H1 (cell line): ENCODE data around the gene ORAI1. TPM values are rescaled to one million over a fixed set of nuclear protein-coding genes. Genes with fewer than 3 reads are reported as not detected.

Source experiments
- CTCF ChIA-PET: fragments of 300-600 bp; sonication (Branson Sonifier 250); formaldehyde crosslinking; loops from one replicate; lab custom pipeline; 2021; ENCODE audit not compliant: partially characterized antibody; lab: Charles Lee
- POLR2A ChIA-PET: fragments of 300-600 bp; sonication (Branson Sonifier 250); formaldehyde crosslinking; loops from one replicate; lab custom pipeline; 2021; ENCODE audit warnings: inconsistent platforms; ENCODE audit not compliant: partially characterized antibody; lab: Charles Lee
- DNase-seq, 2 experiments: peaks; one replicate each; pipeline versions ENCODE4 v3.0.0 to v3.0.0-alpha.2; 2010 to 2022; ENCODE audit warnings: low spot score in 2 of 2, low read depth in 1 of 2, mixed read lengths in 1 of 2
- FAIRE-seq: peaks from 2 replicates; lab custom pipeline; 2011; peaks lifted over from hg19 to GRCh38; lab: Jason Lieb, UNC
- H2AFZ ChIP-seq: 2 replicates; pipeline ENCODE4 v1.8.1; 2012; ENCODE audit warnings: low read length, inconsistent platforms
- H2AK5ac ChIP-seq: 2 replicates; pipeline ENCODE4 v1.6.1; 2013; ENCODE audit warnings: low read depth, low read length
- H2BK120ac ChIP-seq: replicated peaks from 2 replicates; pipeline ENCODE3; 2013; ENCODE audit warnings: low read depth, low read length, inconsistent platforms
- H2BK12ac ChIP-seq: 2 replicates; pipeline ENCODE4 v1.6.1; 2013; ENCODE audit warnings: low read depth, low read length
- H2BK15ac ChIP-seq: 2 replicates; pipeline ENCODE4 v1.6.1; 2013; ENCODE audit warnings: low read length
- H2BK20ac ChIP-seq: 2 replicates; pipeline ENCODE4 v1.6.1; 2013; ENCODE audit warnings: low read length
- H2BK5ac ChIP-seq: 2 replicates; pipeline ENCODE4 v1.6.1; 2013; ENCODE audit warnings: low read depth, low read length
- H3K14ac ChIP-seq: 2 replicates; pipeline ENCODE4 v1.6.1; 2013; ENCODE audit warnings: inconsistent platforms; ENCODE audit not compliant: insufficient read length
- H3K18ac ChIP-seq: 2 replicates; pipeline ENCODE4 v1.6.1; 2013; ENCODE audit warnings: low read length; ENCODE audit errors: extremely low read depth
- H3K23ac ChIP-seq: 2 replicates; pipeline ENCODE4 v1.6.1; 2013; ENCODE audit warnings: inconsistent platforms; ENCODE audit not compliant: insufficient read length
- H3K23me2 ChIP-seq: 2 replicates; pipeline ENCODE4 v1.6.1; 2013; ENCODE audit warnings: low read depth, low read length
- H3K27ac ChIP-seq: 2 replicates; pipeline ENCODE4 v1.6.1; 2011; ENCODE audit warnings: low read depth, low read length, inconsistent platforms
- H3K27me3 ChIP-seq, 4 experiments: replicated peaks in 1 of 4; 1 replicate in 1 of 4; 2 replicates in 3 of 4; pipeline versions ENCODE4 v1.6.1 to v1.8.1; 2011 to 2013; ENCODE audit warnings: low read length in 3 of 4, mild to moderate bottlenecking in 3 of 4, inconsistent platforms in 2 of 4, mixed read lengths in 2 of 4, moderate library complexity in 1 of 4; ENCODE audit not compliant: control insufficient read depth in 3 of 4, insufficient read depth in 3 of 4; ENCODE audit errors: extremely low read depth in 1 of 4
- H3K36me3 ChIP-seq, 4 experiments: 2 replicates each; pipeline versions ENCODE4 v1.6.1 to v1.8.1; 2011 to 2013; ENCODE audit warnings: mild to moderate bottlenecking in 4 of 4, low read length in 3 of 4, moderate library complexity in 2 of 4, control low read depth in 1 of 4, inconsistent platforms in 1 of 4; ENCODE audit not compliant: insufficient read depth in 4 of 4, control insufficient read depth in 2 of 4
- H3K4ac ChIP-seq: replicated peaks from 2 replicates; pipeline ENCODE3; 2013; ENCODE audit warnings: low read length, low read depth, mixed read lengths, inconsistent platforms; ENCODE audit not compliant: insufficient read length
- H3K4me1 ChIP-seq, 4 experiments: replicated peaks in 1 of 4; 1 replicate in 1 of 4; 2 replicates in 3 of 4; pipeline versions ENCODE4 v1.6.1 to v1.8.1; 2011 to 2013; ENCODE audit warnings: low read length in 3 of 4, inconsistent platforms in 2 of 4, mixed read lengths in 1 of 4; ENCODE audit not compliant: insufficient read depth in 4 of 4, control insufficient read depth in 3 of 4
- H3K4me2 ChIP-seq, 2 experiments: 2 replicates each; pipeline versions ENCODE4 v1.6.1 to v1.8.1; 2011 to 2013; ENCODE audit warnings: low read depth in 2 of 2, low read length in 2 of 2, control low read depth in 1 of 2, inconsistent platforms in 1 of 2, mild to moderate bottlenecking in 1 of 2; ENCODE audit not compliant: insufficient read depth in 1 of 2
- H3K4me3 ChIP-seq, 4 experiments: fragments of 200-600, 300-600 bp in 1 of 4; sonication (generic), shearing (Covaris generic), sonication (Bioruptor Twin) in 1 of 4; 2 replicates each; pipeline versions ENCODE4 v1.5.1 to v1.8.1; 2011 to 2016; ENCODE audit warnings: low read length in 4 of 4, low read depth in 3 of 4, control low read depth in 2 of 4, inconsistent platforms in 2 of 4, mild to moderate bottlenecking in 2 of 4, mixed read lengths in 1 of 4, moderate library complexity in 1 of 4; ENCODE audit not compliant: insufficient read depth in 2 of 4; ENCODE audit errors: extremely low read depth in 1 of 4
- H3K56ac ChIP-seq: replicated peaks from 2 replicates; pipeline ENCODE3; 2013; ENCODE audit warnings: low read depth, mild to moderate bottlenecking, mixed read lengths, low read length, inconsistent platforms; ENCODE audit not compliant: insufficient read length
- H3K79me1 ChIP-seq: 2 replicates; pipeline ENCODE4 v1.6.1; 2013; ENCODE audit warnings: low read depth, low read length, control low read depth
- H3K79me2 ChIP-seq, 2 experiments: 2 replicates each; pipeline versions ENCODE4 v1.6.1 to v1.8.1; 2012 to 2013; ENCODE audit warnings: low read length in 2 of 2, mild to moderate bottlenecking in 2 of 2, inconsistent platforms in 1 of 2; ENCODE audit not compliant: insufficient read depth in 2 of 2, control insufficient read depth in 1 of 2
- H3K9ac ChIP-seq, 4 experiments: replicated peaks in 1 of 4; 1 replicate in 1 of 4; 2 replicates in 3 of 4; pipeline versions ENCODE4 v1.6.1 to v1.8.1; 2011 to 2013; ENCODE audit warnings: low read depth in 3 of 4, low read length in 3 of 4, control low read depth in 2 of 4, mild to moderate bottlenecking in 2 of 4, moderate library complexity in 2 of 4, inconsistent platforms in 1 of 4; ENCODE audit errors: extremely low read depth in 1 of 4
- H3K9me3 ChIP-seq, 2 experiments: 2 replicates each; pipeline versions ENCODE4 v1.6.1 to v1.8.1; 2012 to 2013; ENCODE audit warnings: mild to moderate bottlenecking in 2 of 2, moderate library complexity in 2 of 2, control low read depth in 1 of 2, inconsistent platforms in 1 of 2, low read depth in 1 of 2, low read length in 1 of 2, mixed read lengths in 1 of 2; ENCODE audit not compliant: insufficient read depth in 2 of 2
- H4K20me1 ChIP-seq, 2 experiments: replicated peaks in 1 of 2; 2 replicates each; pipeline versions ENCODE3 to v1.8.1; 2011 to 2013; ENCODE audit warnings: inconsistent platforms in 2 of 2, low read length in 2 of 2, mild to moderate bottlenecking in 1 of 2; ENCODE audit not compliant: insufficient read depth in 2 of 2, control insufficient read depth in 1 of 2
- H4K5ac ChIP-seq: 2 replicates; pipeline ENCODE4 v1.6.1; 2013; ENCODE audit warnings: low read length, low read depth, mixed read lengths, inconsistent platforms; ENCODE audit not compliant: insufficient read length
- H4K8ac ChIP-seq: 2 replicates; pipeline ENCODE4 v1.8.0; 2013; ENCODE audit warnings: mild to moderate bottlenecking, moderate library complexity, low read length, inconsistent platforms; ENCODE audit not compliant: insufficient read depth; ENCODE audit errors: extremely low read depth
- H4K91ac ChIP-seq: replicated peaks from 2 replicates; pipeline ENCODE3; 2013; ENCODE audit warnings: low read length, mixed read lengths, inconsistent platforms; ENCODE audit not compliant: insufficient read length
- CBX5 ChIP-seq: fragments of 300-800, 300-1000 bp; sonication (generic); IDR thresholded peaks from 2 replicates; pipeline ENCODE4 v1.7.1; 2016; ENCODE audit warnings: antibody characterized with exemption, low read length, low read depth
- CHD1 ChIP-seq: IDR thresholded peaks from 2 replicates; pipeline ENCODE4 v1.6.1; 2012; ENCODE audit warnings: low read depth, low read length, improper control_type of control experiment
- GTF2F1 ChIP-seq: IDR thresholded peaks from 2 replicates; pipeline ENCODE4 v1.6.1; 2012; ENCODE audit warnings: low read depth, low read length, improper control_type of control experiment, borderline replicate concordance
- JUND ChIP-seq: IDR thresholded peaks from 2 replicates; pipeline ENCODE4 v1.6.1; 2011; ENCODE audit warnings: mild to moderate bottlenecking, improper control_type of control experiment, low read length
- NRF1 ChIP-seq: IDR thresholded peaks from 2 replicates; pipeline ENCODE4 v1.6.1; 2011; ENCODE audit warnings: mild to moderate bottlenecking, low read depth, low read length, improper control_type of control experiment
- RNF2 ChIP-seq: fragments of 200-900, 300-1000 bp; sonication (generic); IDR thresholded peaks from 2 replicates; pipeline ENCODE4 v1.7.1; 2016; ENCODE audit warnings: borderline replicate concordance, low read depth, mild to moderate bottlenecking, antibody characterized with exemption, low read length; ENCODE audit not compliant: poor library complexity, severe bottlenecking; ENCODE audit errors: missing control alignments
- SUZ12 ChIP-seq: fragments of 200-600 bp; sonication (generic); IDR thresholded peaks from 2 replicates; pipeline ENCODE4 v1.6.1; 2012; ENCODE audit warnings: mild to moderate bottlenecking, inconsistent platforms, low read length, moderate library complexity, mixed read lengths
- WGBS, 2 experiments: shearing (Covaris generic) in 1 of 2; methylation state at CpG; one replicate each; pipeline versions ENCODE4 v1.1.6 to v1.1.7; 2013 to 2015; ENCODE audit warnings: low lambda C conversion rate in 2 of 2, mixed read lengths in 2 of 2, inconsistent platforms in 1 of 2, low coverage in 1 of 2, missing lambda C conversion rate in 1 of 2; ENCODE audit not compliant: insufficient replicate concordance in 2 of 2, insufficient coverage in 1 of 2, insufficient read length in 1 of 2; ENCODE audit errors: extremely low coverage in 1 of 2, missing lambda C conversion rate in 1 of 2; 5-methylcytosine and 5-hydroxymethylcytosine counted together
- polyA plus RNA-seq, 7 experiments: library from polyadenylated mRNA; depleted of rRNA in 3 of 7; stranded (reverse) in 5 of 7; unstranded in 2 of 7; fragments of >200 nt in 5 of 7; fragments of 200-250 nt in 2 of 7; gene quantifications; 1 replicate in 5 of 7; 2 replicates in 1 of 7; 4 replicates in 1 of 7; pipeline versions ENCODE4 v1.2.1 to v1.2.3, GENCODE V29; 2011 to 2013; ENCODE audit warnings: missing spikeins in 2 of 7, mixed read lengths in 2 of 7
- total RNA-seq: library from RNA; stranded (reverse); fragmentation: NEBNext Ultra II Directional; extraction: Animal tissue kit (Norgen Biotek cat#: 25700); gene quantifications from 2 replicates; pipeline ENCODE4 v1.2.1, GENCODE V29; 2021
- TF ChIP-seq, protein P1 (sequence below), 3 experiments: IDR thresholded peaks; 1 replicate in 2 of 3; 2 replicates in 1 of 3; pipeline versions ENCODE4 v1.5.1 to v1.6.1; 2011; ENCODE audit warnings: low read length in 3 of 3, mild to moderate bottlenecking in 3 of 3, inconsistent platforms in 2 of 3, low read depth in 1 of 3, moderate library complexity in 1 of 3; ENCODE audit not compliant: insufficient read depth in 1 of 3; ENCODE audit errors: control extremely low read depth in 1 of 3

ORAI1 gene
- total and polyA plus RNA-seq, 2 of the 8 experiments (the other 6 are each of a cell fraction or from before 2014, with no cell fraction given) = 29.9 to 71.5 TPM

- WGBS, 2 experiments = 91% methylated on average over 11 of the region's 11 CpGs; no CpG with 5 or more reads in 1 of the 2 experiments
- Histone ChIP-seq H3K23ac (no peak overlapping the region), H3K56ac (no peak overlapping the region), H3K18ac (no peak overlapping the region), H3K23me2 (no peaks in the 10 kb centered on the region), H2AK5ac (no peak overlapping the region), H3K4me1 (peaks cover 0 to 5% (median 2%) of the 10 kb centered on the region in 4 experiments; a peak in 3 of 7 replicates), H4K20me1 (no peaks in the 10 kb centered on the region), H3K4ac (no peak overlapping the region), H2BK12ac (no peak overlapping the region), H3K9ac (no peak overlapping the region), H3K9me3 (no peaks in the 10 kb centered on the region), H3K79me1 (no peaks in the 10 kb centered on the region), H2BK5ac (no peak overlapping the region), H3K36me3 (peaks cover 0 to 3% (median 0%) of the 10 kb centered on the region in 4 experiments; a peak in 1 of 8 replicates), H3K4me3 (no peak overlapping the region), H4K5ac (no peak overlapping the region), H2BK120ac (no peak overlapping the region), H2BK15ac (no peak overlapping the region), H2BK20ac (no peak overlapping the region), H2AFZ (no peak overlapping the region), H3K4me2 (no peak overlapping the region), H3K27me3 (no peaks in the 10 kb centered on the region), H3K14ac (no peak overlapping the region), H4K8ac (no peak overlapping the region), H3K27ac (no peak overlapping the region), H3K79me2 (no peaks in the 10 kb centered on the region), H4K91ac (no peak overlapping the region)
- ChIA-PET POLR2A (interaction anchor here (0.7 to 3.1 kb wide), 6 partner anchors 8 to 70 kb away, joined by 3 to 9 read pairs (median 4); partner anchors contain the start of gene ORAI1), CTCF (interaction anchor here (1.1 to 3.4 kb wide), 4 partner anchors 11 to 96 kb away, joined by 4 to 14 read pairs (median 6); no protein-coding TSS in a partner anchor)
- DNase-seq (no peak), FAIRE-seq (no peak)
- TF ChIP-seq GTF2F1 (no peak), SUZ12 (no peak), NRF1 (no peak), RNF2 (no peak), CHD1 (no peak), JUND (no peak), CBX5 (no peak)
- TF ChIP-seq, protein P1, sequence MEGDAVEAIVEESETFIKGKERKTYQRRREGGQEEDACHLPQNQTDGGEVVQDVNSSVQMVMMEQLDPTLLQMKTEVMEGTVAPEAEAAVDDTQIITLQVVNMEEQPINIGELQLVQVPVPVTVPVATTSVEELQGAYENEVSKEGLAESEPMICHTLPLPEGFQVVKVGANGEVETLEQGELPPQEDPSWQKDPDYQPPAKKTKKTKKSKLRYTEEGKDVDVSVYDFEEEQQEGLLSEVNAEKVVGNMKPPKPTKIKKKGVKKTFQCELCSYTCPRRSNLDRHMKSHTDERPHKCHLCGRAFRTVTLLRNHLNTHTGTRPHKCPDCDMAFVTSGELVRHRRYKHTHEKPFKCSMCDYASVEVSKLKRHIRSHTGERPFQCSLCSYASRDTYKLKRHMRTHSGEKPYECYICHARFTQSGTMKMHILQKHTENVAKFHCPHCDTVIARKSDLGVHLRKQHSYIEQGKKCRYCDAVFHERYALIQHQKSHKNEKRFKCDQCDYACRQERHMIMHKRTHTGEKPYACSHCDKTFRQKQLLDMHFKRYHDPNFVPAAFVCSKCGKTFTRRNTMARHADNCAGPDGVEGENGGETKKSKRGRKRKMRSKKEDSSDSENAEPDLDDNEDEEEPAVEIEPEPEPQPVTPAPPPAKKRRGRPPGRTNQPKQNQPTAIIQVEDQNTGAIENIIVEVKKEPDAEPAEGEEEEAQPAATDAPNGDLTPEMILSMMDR (IDR thresholded peaks at IDR 0.05; ENCODE audit: control extremely low read depth in 1 of 3, insufficient read depth in 1 of 3, low read depth in 1 of 3, low read length in 3 of 3) = no peak
Observed at GRCh38 chr12:121648458-121649028, 22.2 kb downstream of the ORAI1 start.
